CD4-positive, alpha-beta T cell treated with Interleukin-6 at 100 ng/mL for 8 hours (primary cell): ENCODE data around the gene TNS1.

Source experiments
- DNase-seq: peaks from one replicate; pipeline ENCODE4 v3.0.0-alpha.2; 2020; ENCODE audit warnings: mixed read lengths, low spot score

The TNS1 gene

GRCh38 chr2:217830807-217831206 is 172.0 kb downstream of the TNS1 start:
- DNase-seq, result no peak

GRCh38 chr2:217830061-217830460 is 172.7 kb downstream of the TNS1 start:
- no peak for DNase-seq

GRCh38 chr2:217829420-217829819 is 173.4 kb downstream of the TNS1 start:
- no peak for DNase-seq

- DNase-seq, result no peak
Observed at GRCh38 chr2:217828336-217828735, 174.5 kb downstream of the TNS1 start.

GRCh38 chr2:217827430-217828201 is 175.2 kb downstream of the TNS1 start:
- DNase-seq, result no peak

- no peak for DNase-seq
Observed at GRCh38 chr2:217826991-217827390, 175.8 kb downstream of the TNS1 start.

GRCh38 chr2:217826520-217826919 is 176.3 kb downstream of the TNS1 start:
- DNase-seq, result no peak

GRCh38 chr2:217825469-217826235 is 177.1 kb downstream of the TNS1 start:
- DNase-seq, result no peak

GRCh38 chr2:217824223-217824622 is 178.6 kb downstream of the TNS1 start:
- DNase-seq, result no peak

- no peak for DNase-seq
Observed at GRCh38 chr2:217823626-217824025, 179.2 kb downstream of the TNS1 start.

- DNase-seq, result no peak
Observed at GRCh38 chr2:217822296-217823252, 180.2 kb downstream of the TNS1 start.

- no peak for DNase-seq
Observed at GRCh38 chr2:217821536-217822147, 181.2 kb downstream of the TNS1 start.

GRCh38 chr2:217820904-217821303 is 181.9 kb downstream of the TNS1 start:
- no peak for DNase-seq

GRCh38 chr2:217820091-217820819 is 182.5 kb downstream of the TNS1 start:
- DNase-seq, result no peak

GRCh38 chr2:217818293-217818850 is 184.4 kb downstream of the TNS1 start:
- DNase-seq, result no peak

- DNase-seq, result no peak
Observed at GRCh38 chr2:217817466-217818292, 185.1 kb downstream of the TNS1 start.

GRCh38 chr2:217816396-217816869 is 186.4 kb downstream of the TNS1 start:
- no peak for DNase-seq

- DNase-seq, result no peak
Observed at GRCh38 chr2:217813828-217814227, 189.0 kb downstream of the TNS1 start.

- no peak for DNase-seq
Observed at GRCh38 chr2:217812170-217812569, 190.6 kb downstream of the TNS1 start.

- no peak for DNase-seq
Observed at GRCh38 chr2:217810260-217810659, 192.5 kb downstream of the TNS1 start.
